DMS 273 treated with DMSO at 0.1 percent for 48 hours (cell line): Measurements from ENCODE around the gene GLRX5.
"Not testable (repeated sequence)": the region's sequence is repeated elsewhere in the genome, so short reads cannot be mapped to it uniquely, and the experiment has no call there.

Source experiments
- DNase-seq: peaks from one replicate; lab custom pipeline; 2025; lab: John Stamatoyannopoulos, UW

The GLRX5 gene

GRCh38 chr14:95559203-95559602, 24.4 kb downstream of the GLRX5 start:
- no peak for DNase-seq

GRCh38 chr14:95561001-95561412, 26.2 kb downstream of the GLRX5 start:
- DNase-seq = peak; percentile 68

- DNase-seq = no peak
Observed at GRCh38 chr14:95562892-95563685, 28.2 kb downstream of the GLRX5 start.

- DNase-seq = no peak
Observed at GRCh38 chr14:95564060-95564459, 29.2 kb downstream of the GLRX5 start.

- no peak for DNase-seq
Observed at GRCh38 chr14:95569440-95569839, 34.6 kb downstream of the GLRX5 start.

- DNase-seq = no peak
Observed at GRCh38 chr14:95573313-95573712, 38.5 kb downstream of the GLRX5 start.

- no peak for DNase-seq
Observed at GRCh38 chr14:95575840-95576473, 41.1 kb downstream of the GLRX5 start.

GRCh38 chr14:95577067-95577800, 42.4 kb downstream of the GLRX5 start:
- DNase-seq = no peak

- no peak for DNase-seq
Observed at GRCh38 chr14:95577870-95578269, 43.0 kb downstream of the GLRX5 start.

- DNase-seq = not testable (repeated sequence)
Observed at GRCh38 chr14:95583836-95584617, 49.2 kb downstream of the GLRX5 start.

- no peak for DNase-seq
Observed at GRCh38 chr14:95585953-95586620, 51.2 kb downstream of the GLRX5 start.

- not testable (repeated sequence) for DNase-seq
Observed at GRCh38 chr14:95591182-95591581, 56.3 kb downstream of the GLRX5 start.
